HepG2 (cell line): ENCODE data around the gene PRR27. TPM values are rescaled to one million over a fixed set of nuclear protein-coding genes. Genes with fewer than 3 reads are reported as not detected.

Experiments used
- ATAC-seq: fragments of 200-7000 bp; cut with Tn5 transposase; 3 replicates; pipeline ENCODE4 v1.9.1; 2020; ENCODE audit warnings: mild to moderate bottlenecking, moderate library complexity
- BruUV-seq: library from RNA; stranded (reverse); fragments of 400-500 nt; replicated peaks from 2 replicates; lab custom pipeline; 2021; lab: Mats Ljungman, UMichigan
- CTCF ChIA-PET: fragments of 300-600 bp; formaldehyde crosslinking; extraction: SDS; loops from one replicate; lab custom pipeline; 2021; ENCODE audit warnings: low total read pairs, inconsistent platforms, low intra/inter-chr PET ratio; lab: Yijun Ruan, JAX
- POLR2A ChIA-PET: fragments of 350-600 bp; sonication (Branson Sonifier 250); formaldehyde crosslinking; loops from one replicate; lab custom pipeline; 2020; ENCODE audit warnings: antibody characterized with exemption, inconsistent platforms; lab: Yijun Ruan, JAX
- DNase-seq: peaks from one replicate; pipeline ENCODE4 v3.0.0-alpha.2; 2015; ENCODE audit warnings: low spot score
- FAIRE-seq: peaks from 3 replicates; lab custom pipeline; 2011; peaks lifted over from hg19 to GRCh38; lab: Jason Lieb, UNC
- H2AFZ ChIP-seq: one replicate; pipeline ENCODE4 v1.6.1; 2011; ENCODE audit warnings: low read length, inconsistent platforms
- H3K27ac ChIP-seq: fragments of 300-600 bp; 3 replicates; pipeline ENCODE4 v1.8.0; 2011; ENCODE audit warnings: mixed run types, mild to moderate bottlenecking, mixed read lengths, low read length, inconsistent platforms; ENCODE audit not compliant: insufficient read depth; ENCODE audit errors: extremely low read length
- H3K27me3 ChIP-seq, 2 experiments: fragments of 200-600 bp in 1 of 2; 2 replicates in 1 of 2; 3 replicates in 1 of 2; pipeline versions ENCODE4 v1.6.0 to v1.8.0; 2011; ENCODE audit warnings: low read length in 2 of 2, mild to moderate bottlenecking in 2 of 2, moderate library complexity in 2 of 2, inconsistent platforms in 1 of 2; ENCODE audit not compliant: insufficient read depth in 2 of 2, control insufficient read depth in 1 of 2
- H3K36me3 ChIP-seq, 2 experiments: fragments of 200-600 bp in 1 of 2; replicated peaks in 1 of 2; 2 replicates in 1 of 2; 3 replicates in 1 of 2; pipeline versions ENCODE4 v1.5.1 to v1.8.0; 2011; ENCODE audit warnings: low read length in 2 of 2, inconsistent platforms in 1 of 2; ENCODE audit not compliant: insufficient read depth in 2 of 2, control insufficient read depth in 1 of 2
- H3K4me1 ChIP-seq: 2 replicates; pipeline ENCODE4 v1.5.1; 2012; ENCODE audit warnings: low read length, inconsistent platforms; ENCODE audit not compliant: insufficient read depth
- H3K4me2 ChIP-seq: 2 replicates; pipeline ENCODE4 v1.6.0; 2011; ENCODE audit warnings: low read depth, low read length, inconsistent platforms
- H3K4me3 ChIP-seq, 3 experiments: fragments of 200-600 bp in 1 of 3; sonication (generic), shearing (Covaris generic) in 1 of 3; replicated peaks in 1 of 3; 2 replicates each; pipeline ENCODE4 v1.5.1; 2011 to 2016; ENCODE audit warnings: low read length in 3 of 3, inconsistent platforms in 2 of 3, low read depth in 2 of 3, mild to moderate bottlenecking in 2 of 3, control low read depth in 1 of 3, mixed read lengths in 1 of 3; ENCODE audit not compliant: insufficient read depth in 1 of 3
- H3K79me2 ChIP-seq: one replicate; pipeline ENCODE4 v1.6.1; 2011; ENCODE audit warnings: low read length, inconsistent platforms; ENCODE audit not compliant: insufficient read depth
- H3K9ac ChIP-seq: 2 replicates; pipeline ENCODE4 v1.6.0; 2011; ENCODE audit warnings: mild to moderate bottlenecking, low read depth, low read length, inconsistent platforms; ENCODE audit not compliant: insufficient read depth
- H3K9me3 ChIP-seq: 2 replicates; pipeline ENCODE4 v1.5.1; 2012; ENCODE audit warnings: mild to moderate bottlenecking, low read length
- H4K20me1 ChIP-seq: 2 replicates; pipeline ENCODE4 v1.6.0; 2011; ENCODE audit warnings: inconsistent platforms, mild to moderate bottlenecking, low read length, moderate library complexity; ENCODE audit not compliant: insufficient read depth
- ATM ChIP-seq: fragments of 450-650 bp; IDR thresholded peaks from 2 replicates; pipeline ENCODE4 v1.7.1; 2017; ENCODE audit warnings: mild to moderate bottlenecking, borderline replicate concordance
- CCDC6 ChIP-seq: sonication (generic); formaldehyde crosslinking; IDR thresholded peaks from 2 replicates; pipeline ENCODE4 v1.8.1; 2022; ENCODE audit warnings: mild to moderate bottlenecking, missing genetic modification reagents, moderate library complexity
- HNRNPK ChIP-seq: fragments of 200-400 bp; formaldehyde crosslinking; IDR thresholded peaks from 2 replicates; pipeline ENCODE4 v1.6.1; 2018; ENCODE audit warnings: low read length, low read depth, moderate library complexity, mild to moderate bottlenecking; ENCODE audit not compliant: poor library complexity, severe bottlenecking
- KLF15 ChIP-seq: sonication (generic); formaldehyde crosslinking; IDR thresholded peaks from 2 replicates; pipeline ENCODE4 v1.8.1; 2023; ENCODE audit warnings: borderline replicate concordance, mild to moderate bottlenecking, inconsistent platforms, missing genetic modification reagents, mixed read lengths
- NAIF1 ChIP-seq: sonication (generic); formaldehyde crosslinking; IDR thresholded peaks from 2 replicates; pipeline ENCODE4 v1.5.0; 2020; ENCODE audit warnings: mild to moderate bottlenecking, missing genetic modification reagents, borderline replicate concordance
- PCBP2 ChIP-seq: fragments of 200-400 bp; formaldehyde crosslinking; optimal IDR thresholded peaks from 2 replicates; pipeline ENCODE3; 2018; ENCODE audit warnings: low read length, low read depth; ENCODE audit not compliant: poor library complexity, severe bottlenecking
- TCF7L2 ChIP-seq: IDR thresholded peaks from 2 replicates; pipeline ENCODE4 v1.6.1; 2011; ENCODE audit warnings: mild to moderate bottlenecking, low read depth, low read length, moderate library complexity
- ZNF101 ChIP-seq: sonication (generic); formaldehyde crosslinking; IDR thresholded peaks from 2 replicates; pipeline ENCODE4 v1.4.0; 2020; ENCODE audit warnings: mild to moderate bottlenecking, low read depth, missing genetic modification reagents, borderline replicate concordance
- ZNF136 ChIP-seq: sonication (generic); formaldehyde crosslinking; IDR thresholded peaks from 2 replicates; pipeline ENCODE4 v1.8.1; 2022; ENCODE audit warnings: low read depth, mild to moderate bottlenecking, moderate library complexity, missing genetic modification reagents
- ZNF780A ChIP-seq: sonication (generic); formaldehyde crosslinking; IDR thresholded peaks from 2 replicates; pipeline ENCODE4 v1.8.0; 2022; ENCODE audit warnings: mild to moderate bottlenecking, missing genetic modification reagents, moderate library complexity
- ZNF850 ChIP-seq: sonication (generic); formaldehyde crosslinking; conservative IDR thresholded peaks from 2 replicates; pipeline ENCODE4 v1.9.0; 2021; ENCODE audit warnings: mild to moderate bottlenecking, missing genetic modification reagents
- WGBS: methylation state at CpG from one replicate; pipeline ENCODE4 v1.1.6; 2017; ENCODE audit warnings: low lambda C conversion rate; 5-methylcytosine and 5-hydroxymethylcytosine counted together
- in situ Hi-C: cut with HindIII; loops from 2 replicates; pipeline ENCODE4 v1.10.0; 2017; ENCODE audit warnings: low pct_unique_long_range_greater_than_20kb; ENCODE audit not compliant: extremely low pct_ligation_motif_present
- intact Hi-C: fragments of 100-400 bp; cut with micrococcal nuclease; formaldehyde crosslinking; loops from one replicate; pipeline ENCODE4 v1.10.0; 2022; ENCODE audit not compliant: unreplicated experiment
- polyA plus RNA-seq, 8 experiments: library from polyadenylated mRNA; depleted of rRNA in 3 of 8; stranded (reverse) in 7 of 8; unstranded in 1 of 8; fragments of >200 nt; fragmentation: Illumina TruSeq in 4 of 8; extraction: Trizol in 4 of 8; gene quantifications; 2 replicates each; pipeline versions ENCODE4 v1.2.1 to v1.2.3, GENCODE V29; 2011 to 2016; ENCODE audit warnings: low read depth in 4 of 8, missing spikeins in 1 of 8, mixed read lengths in 1 of 8; ENCODE audit not compliant: insufficient read depth in 1 of 8
- total RNA-seq, 5 experiments: library from RNA; depleted of rRNA; stranded (reverse); fragments of >200 nt; fragmentation: Illumina TruSeq; extraction: Trizol; gene quantifications; 2 replicates each; pipeline ENCODE4 v1.2.3, GENCODE V29; 2016; ENCODE audit warnings: low read depth in 1 of 5
- TF ChIP-seq, protein P1 (sequence below): sonication (generic); formaldehyde crosslinking; IDR thresholded peaks from 2 replicates; pipeline ENCODE4 v1.5.1; 2020; ENCODE audit warnings: missing genetic modification reagents, mild to moderate bottlenecking, borderline replicate concordance

The PRR27 gene
- total and polyA plus RNA-seq, 2 of the 13 experiments (the other 11 are each of a cell fraction or from before 2014, with no cell fraction given): not detected

DNA sequence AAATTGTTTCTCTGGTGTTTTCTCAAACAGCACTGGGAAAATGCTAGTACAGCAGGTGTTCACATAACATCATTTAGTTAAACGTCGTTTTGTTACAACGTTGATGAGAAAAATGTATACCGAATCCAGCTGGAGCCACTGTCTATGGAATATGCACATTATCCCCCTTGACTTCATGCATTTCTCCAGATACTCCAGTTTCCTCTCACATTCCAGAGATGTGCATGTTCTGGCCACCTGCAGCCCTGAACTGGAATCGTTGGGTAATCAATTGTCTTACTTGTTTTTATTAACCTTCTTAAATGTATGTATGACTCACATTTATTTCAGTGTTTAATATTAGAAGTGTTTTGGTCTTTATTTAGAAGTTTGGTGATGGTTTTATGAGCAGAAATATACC, 23.1 kb downstream of the PRR27 start:
- 97% methylated on average over 5 of the region's 5 CpGs for WGBS
- no peak overlapping the region for H3K9ac ChIP-seq
- intact Hi-C loops: no loop called here
- TF ChIP-seq NAIF1 (CRISPR knock-in tag) (no peak), CCDC6 (CRISPR knock-in tag) (no peak), TCF7L2 (no peak), ZNF850 (CRISPR knock-in tag) (no peak)
- TF ChIP-seq, all 625 proteins: peak for 0
- Histone ChIP-seq H3K79me2 (no peaks in the 10 kb centered on the region), H3K4me2 (no peak overlapping the region), H3K9me3 (0 out of 2 replicates have a peak, but pooled peaks cover 3% of the 10 kb centered on the region), H3K4me1 (peaks cover 22% of the 10 kb centered on the region), H2AFZ (no peak overlapping the region), H3K4me3 (no peak overlapping the region), H3K27me3 (no peaks in the 10 kb centered on the region), H3K36me3 (no peaks in the 10 kb centered on the region), H3K27ac (no peak overlapping the region), H4K20me1 (no peaks in the 10 kb centered on the region)
- CTCF ChIA-PET: no interaction called here
- no peak for DNase-seq
- in situ Hi-C loops: no loop called here
- ATAC-seq: no peak
- no TSS peak for BruUV-seq
- POLR2A ChIA-PET: no interaction called here
- FAIRE-seq: no peak

DNA sequence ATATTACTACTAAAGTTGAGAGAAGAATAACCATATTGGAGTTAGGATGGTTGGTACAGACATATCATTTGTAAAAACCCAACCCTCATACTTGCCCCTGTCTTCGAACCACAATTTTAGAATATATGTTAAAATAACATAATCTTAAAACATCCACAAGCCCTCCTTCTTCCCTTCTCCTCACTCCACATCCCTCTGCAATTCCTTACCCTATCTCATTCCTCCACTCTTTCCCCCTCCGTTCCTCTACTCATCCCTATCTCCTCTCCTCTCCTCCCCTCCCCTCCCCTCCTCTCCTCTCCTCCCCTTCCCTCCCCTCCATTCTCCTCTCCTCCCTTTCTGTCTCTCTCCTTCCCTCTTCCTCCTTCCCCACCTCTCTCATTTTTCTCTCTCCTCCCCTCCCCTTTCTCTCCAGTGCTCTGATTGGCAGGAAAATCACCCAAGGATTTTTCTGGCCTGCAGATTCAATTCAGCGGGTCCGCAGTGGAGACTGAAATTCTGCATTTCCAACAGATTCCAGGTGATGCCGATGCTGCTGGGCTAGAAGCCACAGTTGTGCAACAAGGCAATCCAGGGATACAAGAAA, 24.1 kb downstream of the PRR27 start:
- intact Hi-C loops: no loop called here
- no peaks in the 10 kb centered on the region for H3K79me2 ChIP-seq
- H3K27ac ChIP-seq: no peak overlapping the region
- H2AFZ ChIP-seq: no peak overlapping the region
- no peaks in the 10 kb centered on the region for H3K27me3 ChIP-seq
- H3K4me2 ChIP-seq: no peak overlapping the region
- H3K9ac ChIP-seq: no peak overlapping the region
- POLR2A ChIA-PET: no interaction called here
- no peaks in the 10 kb centered on the region for H4K20me1 ChIP-seq
- ATAC-seq: no peak
- BruUV-seq: no TSS peak
- WGBS: over 99% methylated on average over 5 of the region's 5 CpGs
- peaks cover 33% of the 10 kb centered on the region for H3K4me1 ChIP-seq
- TF ChIP-seq ZNF101 (no peak), ATM (no peak), ZNF780A (CRISPR knock-in tag) (no peak), PCBP2 (peak; percentile 98), ZNF136 (CRISPR knock-in tag) (no peak), KLF15 (CRISPR knock-in tag) (no peak), HNRNPK (peak; percentile 97)
- TF ChIP-seq, protein P1, sequence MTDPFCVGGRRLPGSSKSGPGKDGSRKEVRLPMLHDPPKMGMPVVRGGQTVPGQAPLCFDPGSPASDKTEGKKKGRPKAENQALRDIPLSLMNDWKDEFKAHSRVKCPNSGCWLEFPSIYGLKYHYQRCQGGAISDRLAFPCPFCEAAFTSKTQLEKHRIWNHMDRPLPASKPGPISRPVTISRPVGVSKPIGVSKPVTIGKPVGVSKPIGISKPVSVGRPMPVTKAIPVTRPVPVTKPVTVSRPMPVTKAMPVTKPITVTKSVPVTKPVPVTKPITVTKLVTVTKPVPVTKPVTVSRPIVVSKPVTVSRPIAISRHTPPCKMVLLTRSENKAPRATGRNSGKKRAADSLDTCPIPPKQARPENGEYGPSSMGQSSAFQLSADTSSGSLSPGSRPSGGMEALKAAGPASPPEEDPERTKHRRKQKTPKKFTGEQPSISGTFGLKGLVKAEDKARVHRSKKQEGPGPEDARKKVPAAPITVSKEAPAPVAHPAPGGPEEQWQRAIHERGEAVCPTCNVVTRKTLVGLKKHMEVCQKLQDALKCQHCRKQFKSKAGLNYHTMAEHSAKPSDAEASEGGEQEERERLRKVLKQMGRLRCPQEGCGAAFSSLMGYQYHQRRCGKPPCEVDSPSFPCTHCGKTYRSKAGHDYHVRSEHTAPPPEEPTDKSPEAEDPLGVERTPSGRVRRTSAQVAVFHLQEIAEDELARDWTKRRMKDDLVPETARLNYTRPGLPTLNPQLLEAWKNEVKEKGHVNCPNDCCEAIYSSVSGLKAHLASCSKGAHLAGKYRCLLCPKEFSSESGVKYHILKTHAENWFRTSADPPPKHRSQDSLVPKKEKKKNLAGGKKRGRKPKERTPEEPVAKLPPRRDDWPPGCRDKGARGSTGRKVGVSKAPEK (CRISPR knock-in tag): no peak
- TF ChIP-seq, all 625 proteins: peak for 2
- CTCF ChIA-PET: no interaction called here
- DNase-seq (no peak), FAIRE-seq (no peak)
- in situ Hi-C loops: no loop called here
- no peaks in the 10 kb centered on the region for H3K9me3 ChIP-seq
- H3K4me3 ChIP-seq: no peak overlapping the region
- no peaks in the 10 kb centered on the region for H3K36me3 ChIP-seq
